GM10248 (cell line): ENCODE data around the gene KCNE3.
"Not testable (repeated sequence)": the region's sequence is repeated elsewhere in the genome, so short reads cannot be mapped to it uniquely, and the experiment has no call there.

ENCODE experiments used
- CTCF ChIA-PET: fragments of 300-600 bp; sonication (Branson Sonifier 250); formaldehyde crosslinking; extraction: SDS; loops from one replicate; lab custom pipeline; 2021; ENCODE audit warnings: antibody characterized with exemption; lab: Yijun Ruan, JAX
- POLR2A ChIA-PET: fragments of 350-650 bp; sonication (Branson Sonifier 250); formaldehyde crosslinking; extraction: SDS; loops from one replicate; lab custom pipeline; 2020; ENCODE audit warnings: antibody characterized with exemption; lab: Yijun Ruan, JAX
- DNase-seq: peaks from one replicate; pipeline ENCODE4 v3.0.0; 2012; ENCODE audit errors: extremely low spot score
- CTCF ChIP-seq: IDR thresholded peaks from 2 replicates; pipeline ENCODE4 v1.5.1; 2012; ENCODE audit warnings: mild to moderate bottlenecking, low read depth; ENCODE audit errors: extremely low read depth, missing control alignments, control extremely low read depth

KCNE3 gene

GRCh38 chr11:74418509-74418895, 48.8 kb downstream of the KCNE3 start:
- ChIA-PET CTCF (interaction anchor here (0.9 to 1.5 kb wide), 6 partner anchors 11 to 34 kb away, joined by 3 to 4 read pairs (median 3); no protein-coding TSS in a partner anchor), POLR2A (no interaction called here)
- TF ChIP-seq CTCF: no peak
- no peak for DNase-seq

- no peak for TF ChIP-seq CTCF
- ChIA-PET POLR2A (no interaction called here), CTCF (interaction anchor here (1.0 to 1.3 kb wide), 3 partner anchors 28 to 35 kb away, joined by 3 to 4 read pairs (median 3); no protein-coding TSS in a partner anchor)
- DNase-seq: no peak
Measured at GRCh38 chr11:74417860-74418508, 49.4 kb downstream of the KCNE3 start.

GRCh38 chr11:74417379-74417804, 50.0 kb downstream of the KCNE3 start:
- DNase-seq: no peak
- no peak for TF ChIP-seq CTCF
- POLR2A ChIA-PET: no interaction called here
- CTCF ChIA-PET: interaction anchor here (1.0 to 1.3 kb wide), 3 partner anchors 27 to 35 kb away, joined by 3 to 4 read pairs (median 3); no protein-coding TSS in a partner anchor

GRCh38 chr11:74416974-74417373, 50.4 kb downstream of the KCNE3 start:
- CTCF ChIA-PET: interaction anchor here (1.3 kb wide), 1 partner anchor 33 kb away, joined by 4 read pairs; no protein-coding TSS in a partner anchor
- POLR2A ChIA-PET, DNase-seq: not testable (repeated sequence)

GRCh38 chr11:74412733-74413359, 54.5 kb downstream of the KCNE3 start:
- no peak for DNase-seq
- ChIA-PET CTCF (interaction anchor here (1.9 to 4.0 kb wide), 2 partner anchors 23 to 37 kb away, joined by 6 to 17 read pairs; no protein-coding TSS in a partner anchor), POLR2A (no interaction called here)
- no peak for TF ChIP-seq CTCF

GRCh38 chr11:74412321-74412720, 55.0 kb downstream of the KCNE3 start:
- DNase-seq: no peak
- POLR2A ChIA-PET: no interaction called here
- CTCF ChIA-PET: interaction anchor here (1.9 to 4.0 kb wide), 2 partner anchors 22 to 37 kb away, joined by 6 to 17 read pairs; no protein-coding TSS in a partner anchor
- no peak for TF ChIP-seq CTCF

GRCh38 chr11:74409633-74410032, 57.7 kb downstream of the KCNE3 start:
- CTCF ChIA-PET: interaction anchor here (1.5 to 4.0 kb wide), 2 partner anchors 19 to 40 kb away, joined by 5 to 17 read pairs; no protein-coding TSS in a partner anchor
- POLR2A ChIA-PET: no interaction called here
- TF ChIP-seq CTCF: no peak
- DNase-seq: no peak
